GM08714 (cell line): ENCODE measurements around the gene PHYH.
"Not testable (repeated sequence)": the region's sequence is repeated elsewhere in the genome, so short reads cannot be mapped to it uniquely, and the experiment has no call there.

Experiments
- H3K4me3 ChIP-seq: fragments of 200-500 bp; sonication (Bioruptor generic); 2 replicates; pipeline ENCODE4 v1.5.1; 2014; ENCODE audit warnings: mild to moderate bottlenecking, low read length, inconsistent platforms
- ZNF274 ChIP-seq: IDR thresholded peaks from 2 replicates; pipeline ENCODE4 v1.6.1; 2012; ENCODE audit warnings: mild to moderate bottlenecking, low read depth, low read length

PHYH gene

GRCh38 chr10:13302821-13303555, 3.1 kb upstream of the PHYH start:
- no peak for TF ChIP-seq ZNF274
- H3K4me3 ChIP-seq: peak overlapping the region; percentile 15; the same call in 1 of the 2 replicates

DNA sequence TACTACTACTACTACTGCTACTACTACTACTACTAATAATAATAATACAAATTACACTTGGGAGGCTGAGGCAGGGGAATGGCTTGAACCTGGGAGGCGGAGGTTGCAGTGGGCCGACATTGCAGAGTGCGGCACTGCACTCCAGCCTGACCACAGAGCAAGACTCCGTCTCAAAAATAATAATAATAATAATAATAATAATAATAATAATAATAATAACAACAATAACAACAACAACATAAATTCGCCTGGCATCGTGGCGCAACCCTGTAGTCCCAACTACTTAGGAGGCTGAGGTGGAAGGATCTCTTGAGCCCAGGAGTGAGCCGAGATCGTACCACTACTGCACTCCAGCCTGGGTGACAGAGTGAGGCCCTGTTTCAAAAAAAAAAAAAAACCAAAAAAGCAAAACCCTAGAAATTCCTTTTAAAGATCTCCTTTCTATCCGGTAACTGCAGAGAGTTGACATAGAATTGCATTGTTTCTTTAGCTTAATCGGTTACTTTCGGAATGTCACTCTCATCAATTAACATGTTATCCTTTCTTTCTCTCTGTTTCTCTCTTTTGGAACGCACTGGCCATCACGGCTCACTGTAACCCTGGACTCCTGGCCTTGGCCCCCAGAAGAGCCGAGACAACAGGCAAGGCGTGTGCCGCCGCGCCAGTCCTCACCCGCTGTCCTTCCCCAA, 972 bp downstream of the PHYH start:
- peak overlapping the region; percentile 77; the same call in 1 of the 2 replicates for H3K4me3 ChIP-seq
- no peak for TF ChIP-seq ZNF274

- TF ChIP-seq ZNF274: no peak
Measured at GRCh38 chr10:13296476-13296875, 3.4 kb downstream of the PHYH start.

GRCh38 chr10:13294784-13295183, 5.1 kb downstream of the PHYH start:
- no peak overlapping the region for H3K4me3 ChIP-seq
- TF ChIP-seq ZNF274: no peak

More at GRCh38 chr10:13296476-13296875, 3.4 kb downstream of the PHYH start:
- H3K4me3 ChIP-seq: no peak overlapping the region

DNA sequence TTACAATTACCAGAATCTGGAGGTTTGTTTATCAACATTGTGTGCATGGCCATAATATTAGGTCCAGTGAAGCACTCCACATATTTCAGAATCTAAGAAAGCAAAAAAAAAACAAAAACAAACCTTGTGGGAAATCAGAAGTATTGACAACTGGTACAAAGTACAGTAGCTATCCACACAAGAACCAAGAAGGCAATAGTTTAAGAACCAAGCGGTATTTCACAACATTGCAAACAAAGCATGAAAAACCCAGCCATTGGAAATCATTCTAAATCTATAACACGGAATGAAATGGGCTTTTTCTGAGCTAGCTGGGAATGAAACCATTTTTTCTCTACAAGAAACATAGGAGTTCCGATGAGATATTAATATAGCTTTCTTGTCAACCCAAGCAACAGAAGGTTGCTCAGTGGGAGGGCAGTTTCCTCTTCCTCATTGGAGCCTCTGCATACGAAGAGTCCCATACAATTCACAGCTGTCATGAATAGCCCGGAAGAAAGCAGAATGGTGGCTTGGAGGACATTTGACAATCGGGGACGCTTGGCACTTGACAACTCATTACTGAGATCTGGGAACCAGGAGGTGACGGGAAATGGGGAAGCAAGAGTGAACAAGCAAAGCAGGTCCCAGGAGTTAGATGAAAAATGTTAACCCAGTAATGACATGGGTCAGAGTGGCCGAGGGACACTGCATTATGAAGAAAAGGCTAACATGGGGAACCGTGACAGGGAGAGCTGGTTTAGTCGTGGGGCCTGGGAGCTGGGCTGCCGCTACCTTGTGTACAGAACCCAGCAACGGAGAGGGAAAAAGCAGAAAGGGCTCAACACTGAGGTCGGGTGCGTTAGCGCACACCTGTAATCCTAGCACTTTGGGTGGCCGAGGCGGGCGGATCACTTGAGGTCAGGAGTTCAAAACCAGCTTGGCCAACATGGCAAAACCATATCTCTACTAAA, 7.8 kb downstream of the PHYH start:
- no peak for TF ChIP-seq ZNF274
- no peak overlapping the region for H3K4me3 ChIP-seq

- TF ChIP-seq ZNF274: no peak
- no peak overlapping the region for H3K4me3 ChIP-seq
Measured at GRCh38 chr10:13291061-13291460, 8.8 kb downstream of the PHYH start.

GRCh38 chr10:13284050-13284449, 15.8 kb downstream of the PHYH start:
- TF ChIP-seq ZNF274: no peak

GRCh38 chr10:13282348-13282747, 17.5 kb downstream of the PHYH start:
- not testable (repeated sequence) for H3K4me3 ChIP-seq

More at GRCh38 chr10:13284050-13284449, 15.8 kb downstream of the PHYH start:
- no peak overlapping the region for H3K4me3 ChIP-seq

GRCh38 chr10:13276749-13277365, 23.0 kb downstream of the PHYH start:
- TF ChIP-seq ZNF274: no peak
- no peak overlapping the region for H3K4me3 ChIP-seq

- H3K4me3 ChIP-seq: not testable (repeated sequence)
Measured at GRCh38 chr10:13276146-13276545, 23.7 kb downstream of the PHYH start.

DNA sequence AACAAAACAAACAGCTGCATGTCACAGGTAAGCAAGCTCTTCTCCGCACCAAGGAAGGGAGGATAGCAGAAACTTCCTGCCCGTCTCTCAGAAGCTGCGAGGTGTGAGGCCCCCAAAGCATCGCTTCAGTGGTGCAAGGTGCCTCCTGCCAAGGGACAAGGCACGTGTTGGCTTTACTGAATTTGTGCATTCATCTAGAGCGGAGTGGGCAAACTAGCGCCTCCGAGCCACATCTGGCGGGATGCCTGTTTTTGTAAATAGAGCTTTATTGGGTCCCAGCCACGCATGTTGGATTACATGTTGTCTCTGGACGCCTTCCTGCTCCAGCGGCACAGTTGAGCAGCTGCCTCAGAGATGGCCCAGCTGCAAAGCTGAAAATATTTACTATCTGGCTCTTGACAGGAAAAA, 27.7 kb downstream of the PHYH start:
- TF ChIP-seq ZNF274: no peak
- H3K4me3 ChIP-seq: no peak overlapping the region

DNA sequence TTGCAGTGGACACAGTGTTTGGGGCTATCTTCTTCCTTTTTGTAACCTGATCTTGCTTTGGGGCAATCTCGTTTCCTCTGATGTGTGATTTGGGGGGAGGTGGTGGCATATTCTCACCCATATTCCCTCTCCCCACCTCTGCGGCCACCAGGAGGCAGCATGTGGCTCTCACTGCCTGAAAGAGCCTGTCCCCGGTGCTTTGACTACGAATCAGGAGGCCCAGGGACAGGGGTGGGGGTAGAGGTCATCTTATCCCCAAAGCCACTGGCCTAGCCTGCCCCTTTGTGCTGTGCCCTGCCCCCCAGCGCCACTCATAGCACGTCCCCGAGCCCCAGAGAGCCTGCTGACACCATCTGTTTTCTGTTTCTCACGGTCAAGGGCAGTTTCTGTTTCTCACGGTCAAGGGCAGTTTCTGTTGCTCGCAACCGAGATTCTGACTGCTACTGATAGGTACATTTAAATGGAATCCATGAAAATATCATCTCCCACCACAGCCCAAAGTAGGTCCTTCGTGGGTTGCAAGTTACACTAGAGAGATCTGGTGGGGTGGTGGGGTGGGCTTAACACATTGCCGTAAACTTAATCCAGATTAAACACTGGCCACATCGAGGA, 28.2 kb downstream of the PHYH start:
- TF ChIP-seq ZNF274: no peak
- H3K4me3 ChIP-seq: no peak overlapping the region

DNA sequence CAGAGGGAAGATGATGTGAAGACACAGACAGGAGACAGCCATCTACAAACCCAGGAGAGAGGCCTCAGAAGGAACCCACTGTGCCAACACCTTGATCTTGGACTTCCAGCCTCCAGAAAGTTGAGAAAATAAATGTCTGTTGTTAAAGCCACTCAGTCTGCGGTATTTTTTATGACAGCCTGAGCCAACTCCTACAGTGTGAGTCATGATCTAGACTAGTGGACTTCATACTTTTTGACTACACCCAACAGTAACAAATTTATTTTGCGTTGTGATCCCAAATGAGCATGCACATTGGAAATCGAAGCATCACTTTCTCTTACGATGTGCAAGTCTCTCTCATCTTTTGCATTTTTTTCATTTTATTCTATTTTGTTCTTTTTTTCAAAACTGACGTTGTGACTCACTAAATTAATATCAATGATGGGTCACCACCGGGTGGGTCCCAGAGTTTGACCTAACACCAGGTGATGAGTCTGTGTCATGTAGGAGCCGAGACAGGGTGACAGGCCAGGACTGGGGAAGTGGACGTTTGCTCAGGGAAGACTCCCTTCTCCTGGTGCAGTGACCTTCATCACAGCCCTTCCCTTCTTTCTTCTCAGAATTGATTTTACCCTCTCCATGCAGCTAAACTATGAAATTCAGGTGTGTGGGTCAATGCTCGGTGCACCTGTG, 28.9 kb downstream of the PHYH start:
- no peak overlapping the region for H3K4me3 ChIP-seq
- TF ChIP-seq ZNF274: no peak
